HepG2 (cell line): ENCODE data around the gene CENPP. TPM values are rescaled to one million over a fixed set of nuclear protein-coding genes. Genes with fewer than 3 reads are reported as not detected.

Source experiments
- AHDC1 ChIP-seq: sonication (generic); formaldehyde crosslinking; IDR thresholded peaks from 2 replicates; pipeline ENCODE4 v1.5.1; 2020; ENCODE audit warnings: mild to moderate bottlenecking, missing genetic modification reagents, borderline replicate concordance
- BORCS8-MEF2B ChIP-seq: sonication (generic); formaldehyde crosslinking; IDR thresholded peaks from 2 replicates; pipeline ENCODE4 v1.8.0; 2022; ENCODE audit warnings: mild to moderate bottlenecking, missing genetic modification reagents
- GATA4 ChIP-seq: sonication (generic); IDR thresholded peaks from 2 replicates; pipeline ENCODE4 v1.6.1; 2016; ENCODE audit warnings: antibody characterized with exemption, low read depth, borderline replicate concordance
- HNRNPK ChIP-seq: fragments of 200-400 bp; formaldehyde crosslinking; IDR thresholded peaks from 2 replicates; pipeline ENCODE4 v1.6.1; 2018; ENCODE audit warnings: low read length, low read depth, moderate library complexity, mild to moderate bottlenecking; ENCODE audit not compliant: poor library complexity, severe bottlenecking
- HNRNPUL1 ChIP-seq: fragments of 200-400 bp; formaldehyde crosslinking; IDR thresholded peaks from 2 replicates; pipeline ENCODE4 v1.6.1; 2017; ENCODE audit warnings: low read depth, mild to moderate bottlenecking, low read length, moderate library complexity
- KDM2A ChIP-seq: sonication (generic); formaldehyde crosslinking; IDR thresholded peaks from 2 replicates; pipeline ENCODE4 v1.4.0; 2020; ENCODE audit warnings: low read depth, missing genetic modification reagents, borderline replicate concordance
- KDM4B ChIP-seq: sonication (generic); formaldehyde crosslinking; IDR thresholded peaks from 2 replicates; pipeline ENCODE4 v1.4.0; 2020; ENCODE audit warnings: missing genetic modification reagents
- RBM39 ChIP-seq: fragments of 200-400 bp; formaldehyde crosslinking; IDR thresholded peaks from one replicate; pipeline ENCODE4 v1.6.1; 2018; ENCODE audit warnings: antibody characterized with exemption, mild to moderate bottlenecking, low read depth, low read length; ENCODE audit not compliant: poor library complexity, severe bottlenecking
- SIN3B ChIP-seq: fragments of 150-350 bp; IDR thresholded peaks from 2 replicates; pipeline ENCODE4 v1.6.1; 2014; ENCODE audit warnings: low read length
- SP1 ChIP-seq, 2 experiments: fragments of 450-650 bp in 1 of 2; sonication (generic) in 1 of 2; formaldehyde crosslinking in 1 of 2; IDR thresholded peaks; 2 replicates each; pipeline versions ENCODE4 v1.4.0 to v1.6.1; 2016 to 2020; ENCODE audit warnings: missing genetic modification reagents in 1 of 2
- ZFP1 ChIP-seq: IDR thresholded peaks from 2 replicates; pipeline ENCODE4 v1.6.1; 2016
- ZNF317 ChIP-seq: sonication (generic); formaldehyde crosslinking; IDR thresholded peaks from 2 replicates; pipeline ENCODE4 v1.5.0; 2020; ENCODE audit warnings: mild to moderate bottlenecking, missing genetic modification reagents
- ZNF333 ChIP-seq: sonication (generic); formaldehyde crosslinking; IDR thresholded peaks from 2 replicates; pipeline ENCODE4 v1.4.0; 2020; ENCODE audit warnings: mild to moderate bottlenecking, missing genetic modification reagents, borderline replicate concordance
- ZNF367 ChIP-seq: sonication (generic); formaldehyde crosslinking; IDR thresholded peaks from 2 replicates; pipeline ENCODE4 v1.4.0; 2020; ENCODE audit warnings: missing genetic modification reagents, borderline replicate concordance
- ZNF605 ChIP-seq: sonication (generic); formaldehyde crosslinking; IDR thresholded peaks from 2 replicates; pipeline ENCODE4 v1.8.0; 2022; ENCODE audit warnings: mild to moderate bottlenecking, missing genetic modification reagents
- ZNF747 ChIP-seq: sonication (generic); formaldehyde crosslinking; IDR thresholded peaks from 2 replicates; pipeline ENCODE4 v1.8.1; 2023; ENCODE audit warnings: missing genetic modification reagents, mild to moderate bottlenecking, borderline replicate concordance
- polyA plus RNA-seq, 8 experiments: library from polyadenylated mRNA; depleted of rRNA in 3 of 8; stranded (reverse) in 7 of 8; unstranded in 1 of 8; fragments of >200 nt; fragmentation: Illumina TruSeq in 4 of 8; extraction: Trizol in 4 of 8; gene quantifications; 2 replicates each; pipeline versions ENCODE4 v1.2.1 to v1.2.3, GENCODE V29; 2011 to 2016; ENCODE audit warnings: low read depth in 4 of 8, missing spikeins in 1 of 8, mixed read lengths in 1 of 8; ENCODE audit not compliant: insufficient read depth in 1 of 8
- total RNA-seq, 5 experiments: library from RNA; depleted of rRNA; stranded (reverse); fragments of >200 nt; fragmentation: Illumina TruSeq; extraction: Trizol; gene quantifications; 2 replicates each; pipeline ENCODE4 v1.2.3, GENCODE V29; 2016; ENCODE audit warnings: low read depth in 1 of 5
- TF ChIP-seq, protein P1 (sequence below): sonication (generic); formaldehyde crosslinking; IDR thresholded peaks from 2 replicates; pipeline ENCODE4 v1.4.0; 2020; ENCODE audit warnings: low read depth, missing genetic modification reagents
- TF ChIP-seq, protein P2 (sequence below): sonication (generic); formaldehyde crosslinking; IDR thresholded peaks from 2 replicates; pipeline ENCODE4 v1.4.0; 2020; ENCODE audit warnings: missing genetic modification reagents, borderline replicate concordance

Gene CENPP
- total and polyA plus RNA-seq, 2 of the 13 experiments (the other 11 are each of a cell fraction or from before 2014, with no cell fraction given): 2.0 to 11.4 TPM

- TF ChIP-seq AHDC1 (no peak), KDM4B (CRISPR knock-in tag) (no peak), GATA4 (no peak), ZNF333 (CRISPR knock-in tag) (no peak; the same call in none of the 2 replicates), KDM2A (CRISPR knock-in tag) (peak; percentile 96), ZNF367 (CRISPR knock-in tag) (no peak), RBM39 (peak; percentile 96), ZNF747 (CRISPR knock-in tag) (no peak; the same call in 1 of the 2 replicates), SP1 (IDR thresholded peaks at IDR 0.05) (no peak), SP1 (CRISPR knock-in tag; IDR thresholded peaks at IDR 0.05) (peak; percentile 55; the same call in 1 of the 2 replicates), ZFP1 (CRISPR knock-in tag) (peak; percentile 21; the same call in 1 of the 2 replicates), BORCS8-MEF2B (CRISPR knock-in tag) (peak; percentile 98), ZNF605 (peak; percentile 91), HNRNPUL1 (peak; percentile 77; the same call in 1 of the 2 replicates), SIN3B (peak; percentile 77; the same call in 1 of the 2 replicates), ZNF317 (CRISPR knock-in tag) (peak; percentile 81), HNRNPK (no peak)
- TF ChIP-seq, protein P1, sequence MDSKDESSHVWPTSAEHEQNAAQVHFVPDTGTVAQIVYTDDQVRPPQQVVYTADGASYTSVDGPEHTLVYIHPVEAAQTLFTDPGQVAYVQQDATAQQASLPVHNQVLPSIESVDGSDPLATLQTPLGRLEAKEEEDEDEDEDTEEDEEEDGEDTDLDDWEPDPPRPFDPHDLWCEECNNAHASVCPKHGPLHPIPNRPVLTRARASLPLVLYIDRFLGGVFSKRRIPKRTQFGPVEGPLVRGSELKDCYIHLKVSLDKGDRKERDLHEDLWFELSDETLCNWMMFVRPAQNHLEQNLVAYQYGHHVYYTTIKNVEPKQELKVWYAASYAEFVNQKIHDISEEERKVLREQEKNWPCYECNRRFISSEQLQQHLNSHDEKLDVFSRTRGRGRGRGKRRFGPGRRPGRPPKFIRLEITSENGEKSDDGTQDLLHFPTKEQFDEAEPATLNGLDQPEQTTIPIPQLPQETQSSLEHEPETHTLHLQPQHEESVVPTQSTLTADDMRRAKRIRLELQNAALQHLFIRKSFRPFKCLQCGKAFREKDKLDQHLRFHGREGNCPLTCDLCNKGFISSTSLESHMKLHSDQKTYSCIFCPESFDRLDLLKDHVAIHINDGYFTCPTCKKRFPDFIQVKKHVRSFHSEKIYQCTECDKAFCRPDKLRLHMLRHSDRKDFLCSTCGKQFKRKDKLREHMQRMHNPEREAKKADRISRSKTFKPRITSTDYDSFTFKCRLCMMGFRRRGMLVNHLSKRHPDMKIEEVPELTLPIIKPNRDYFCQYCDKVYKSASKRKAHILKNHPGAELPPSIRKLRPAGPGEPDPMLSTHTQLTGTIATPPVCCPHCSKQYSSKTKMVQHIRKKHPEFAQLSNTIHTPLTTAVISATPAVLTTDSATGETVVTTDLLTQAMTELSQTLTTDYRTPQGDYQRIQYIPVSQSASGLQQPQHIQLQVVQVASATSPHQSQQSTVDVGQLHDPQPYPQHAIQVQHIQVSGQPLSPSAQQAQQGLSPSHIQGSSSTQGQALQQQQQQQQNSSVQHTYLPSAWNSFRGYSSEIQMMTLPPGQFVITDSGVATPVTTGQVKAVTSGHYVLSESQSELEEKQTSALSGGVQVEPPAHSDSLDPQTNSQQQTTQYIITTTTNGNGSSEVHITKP (CRISPR knock-in tag): peak; percentile 87; the same call in 1 of the 2 replicates
- TF ChIP-seq, protein P2, sequence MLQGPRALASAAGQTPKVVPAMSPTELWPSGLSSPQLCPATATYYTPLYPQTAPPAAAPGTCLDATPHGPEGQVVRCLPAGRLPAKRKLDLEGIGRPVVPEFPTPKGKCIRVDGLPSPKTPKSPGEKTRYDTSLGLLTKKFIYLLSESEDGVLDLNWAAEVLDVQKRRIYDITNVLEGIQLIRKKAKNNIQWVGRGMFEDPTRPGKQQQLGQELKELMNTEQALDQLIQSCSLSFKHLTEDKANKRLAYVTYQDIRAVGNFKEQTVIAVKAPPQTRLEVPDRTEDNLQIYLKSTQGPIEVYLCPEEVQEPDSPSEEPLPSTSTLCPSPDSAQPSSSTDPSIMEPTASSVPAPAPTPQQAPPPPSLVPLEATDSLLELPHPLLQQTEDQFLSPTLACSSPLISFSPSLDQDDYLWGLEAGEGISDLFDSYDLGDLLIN: peak; percentile 59; the same call in 1 of the 2 replicates
Observed at GRCh38 chr9:92293452-92294296, 32.1 kb upstream of the CENPP start, which contains the start of gene IARS1 (continued).
